Retina (tissue), 1 donor: ENCODE results near the gene ZNF524.

Source experiments
- DNase-seq: peaks from one replicate; pipeline ENCODE4 v3.0.0-alpha.2; 2016

ZNF524 gene

DNA sequence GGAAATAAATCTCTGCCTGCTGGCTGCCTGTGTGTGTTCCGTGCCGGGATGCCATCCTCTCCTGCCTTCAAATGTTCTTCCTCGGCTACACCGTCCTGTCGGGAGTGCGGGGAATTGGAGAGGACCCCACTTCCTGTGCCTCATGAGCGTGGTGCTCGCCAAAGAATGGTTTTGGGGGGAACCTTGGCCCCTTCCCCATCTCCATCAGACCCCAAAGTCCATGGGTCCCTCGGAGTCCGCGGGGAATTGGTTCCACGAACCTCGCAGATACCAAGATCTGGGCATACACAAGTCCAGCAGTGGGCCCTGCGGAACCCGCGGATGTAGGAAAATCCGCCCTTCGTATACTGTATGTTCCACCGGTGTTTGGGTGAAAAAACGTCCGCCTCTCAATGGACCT lies 3.0 kb downstream of the ZNF524 start:
- DNase-seq = no peak

GRCh38 chr19:55603581-55604292 lies 3.6 kb downstream of the ZNF524 start:
- DNase-seq = no peak

GRCh38 chr19:55605207-55605636 lies 5.1 kb downstream of the ZNF524 start:
- DNase-seq = peak; percentile 96

- DNase-seq = peak; percentile 78
These were observed 5.8 kb downstream of the ZNF524 start, which contains the start of gene ZNF865 for GRCh38 chr19:55605637-55606470. Gene ZNF865 (plus strand): TSS chr19:55605647. CDS start chr19:55613619, 7,972 bp downstream.

GRCh38 chr19:55606471-55606787 lies 6.3 kb downstream of the ZNF524 start:
- no peak for DNase-seq

GRCh38 chr19:55606817-55607216 lies 6.7 kb downstream of the ZNF524 start:
- DNase-seq = no peak

GRCh38 chr19:55609326-55609725 lies 9.2 kb downstream of the ZNF524 start:
- DNase-seq = no peak

- no peak for DNase-seq
These were observed 11.4 kb downstream of the ZNF524 start for GRCh38 chr19:55611300-55611982.

- DNase-seq = no peak
These were observed 12.0 kb downstream of the ZNF524 start for GRCh38 chr19:55611983-55612645.

GRCh38 chr19:55613396-55613795 lies 13.3 kb downstream of the ZNF524 start:
- no peak for DNase-seq

- DNase-seq = no peak
These were observed 14.0 kb downstream of the ZNF524 start for GRCh38 chr19:55613930-55614710.

DNA sequence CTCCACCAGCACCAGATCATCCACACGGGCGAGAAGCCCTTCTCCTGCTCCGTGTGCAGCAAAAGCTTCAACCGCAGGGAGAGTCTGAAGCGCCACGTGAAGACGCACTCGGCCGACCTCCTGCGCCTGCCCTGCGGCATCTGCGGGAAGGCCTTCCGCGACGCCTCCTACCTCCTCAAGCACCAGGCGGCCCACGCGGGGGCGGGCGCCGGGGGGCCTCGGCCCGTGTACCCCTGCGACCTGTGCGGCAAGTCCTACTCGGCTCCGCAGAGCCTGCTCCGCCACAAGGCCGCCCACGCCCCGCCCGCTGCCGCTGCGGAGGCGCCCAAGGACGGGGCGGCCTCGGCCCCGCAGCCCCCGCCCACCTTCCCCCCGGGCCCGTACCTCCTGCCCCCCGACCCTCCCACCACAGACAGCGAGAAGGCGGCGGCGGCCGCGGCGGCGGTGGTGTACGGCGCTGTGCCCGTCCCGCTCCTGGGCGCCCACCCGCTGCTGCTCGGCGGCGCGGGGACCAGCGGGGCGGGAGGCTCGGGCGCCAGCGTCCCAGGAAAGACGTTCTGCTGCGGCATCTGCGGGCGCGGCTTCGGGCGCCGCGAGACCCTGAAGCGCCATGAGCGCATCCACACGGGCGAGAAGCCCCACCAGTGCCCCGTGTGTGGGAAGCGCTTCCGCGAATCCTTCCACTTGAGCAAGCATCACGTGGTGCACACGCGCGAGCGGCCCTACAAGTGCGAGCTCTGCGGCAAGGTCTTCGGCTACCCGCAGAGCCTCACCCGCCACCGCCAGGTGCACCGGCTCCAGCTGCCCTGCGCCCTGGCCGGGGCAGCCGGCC lies 14.8 kb downstream of the ZNF524 start:
- no peak for DNase-seq

DNA sequence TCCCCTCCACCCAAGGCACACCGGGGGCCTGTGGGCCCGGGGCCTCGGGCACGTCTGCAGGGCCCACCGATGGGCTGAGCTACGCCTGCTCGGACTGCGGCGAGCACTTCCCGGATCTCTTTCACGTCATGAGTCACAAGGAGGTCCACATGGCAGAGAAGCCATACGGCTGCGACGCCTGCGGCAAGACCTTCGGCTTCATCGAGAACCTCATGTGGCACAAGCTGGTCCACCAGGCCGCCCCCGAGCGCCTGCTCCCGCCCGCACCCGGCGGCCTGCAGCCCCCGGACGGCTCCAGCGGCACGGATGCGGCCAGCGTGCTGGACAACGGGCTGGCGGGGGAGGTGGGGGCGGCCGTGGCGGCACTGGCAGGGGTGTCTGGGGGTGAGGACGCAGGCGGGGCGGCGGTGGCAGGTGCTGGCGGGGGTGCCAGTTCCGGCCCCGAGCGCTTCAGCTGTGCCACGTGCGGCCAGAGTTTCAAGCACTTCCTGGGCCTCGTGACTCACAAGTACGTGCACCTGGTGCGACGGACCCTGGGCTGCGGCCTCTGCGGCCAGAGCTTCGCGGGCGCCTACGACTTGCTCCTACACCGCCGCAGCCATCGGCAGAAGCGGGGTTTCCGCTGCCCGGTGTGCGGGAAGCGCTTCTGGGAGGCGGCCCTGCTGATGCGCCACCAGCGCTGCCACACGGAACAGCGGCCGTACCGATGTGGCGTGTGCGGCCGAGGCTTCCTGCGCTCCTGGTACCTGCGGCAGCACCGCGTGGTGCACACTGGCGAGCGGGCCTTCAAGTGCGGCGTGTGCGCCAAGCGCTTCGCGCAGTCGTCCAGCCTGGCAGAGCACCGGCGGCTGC lies 15.7 kb downstream of the ZNF524 start:
- no peak for DNase-seq

DNA sequence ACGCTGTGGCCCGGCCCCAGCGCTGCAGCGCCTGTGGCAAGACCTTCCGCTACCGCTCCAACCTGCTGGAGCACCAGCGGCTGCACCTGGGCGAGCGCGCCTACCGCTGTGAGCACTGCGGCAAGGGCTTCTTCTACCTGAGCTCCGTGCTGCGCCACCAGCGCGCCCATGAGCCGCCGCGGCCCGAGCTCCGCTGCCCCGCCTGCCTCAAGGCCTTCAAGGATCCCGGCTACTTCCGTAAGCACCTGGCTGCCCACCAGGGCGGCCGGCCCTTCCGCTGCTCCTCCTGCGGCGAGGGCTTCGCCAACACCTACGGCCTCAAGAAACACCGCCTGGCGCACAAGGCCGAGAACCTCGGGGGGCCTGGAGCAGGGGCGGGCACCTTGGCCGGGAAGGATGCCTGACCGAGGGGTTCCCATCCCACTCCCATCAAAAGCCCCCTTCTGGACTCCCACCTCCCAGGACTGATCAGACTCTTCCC lies 16.3 kb downstream of the ZNF524 start:
- no peak for DNase-seq

DNA sequence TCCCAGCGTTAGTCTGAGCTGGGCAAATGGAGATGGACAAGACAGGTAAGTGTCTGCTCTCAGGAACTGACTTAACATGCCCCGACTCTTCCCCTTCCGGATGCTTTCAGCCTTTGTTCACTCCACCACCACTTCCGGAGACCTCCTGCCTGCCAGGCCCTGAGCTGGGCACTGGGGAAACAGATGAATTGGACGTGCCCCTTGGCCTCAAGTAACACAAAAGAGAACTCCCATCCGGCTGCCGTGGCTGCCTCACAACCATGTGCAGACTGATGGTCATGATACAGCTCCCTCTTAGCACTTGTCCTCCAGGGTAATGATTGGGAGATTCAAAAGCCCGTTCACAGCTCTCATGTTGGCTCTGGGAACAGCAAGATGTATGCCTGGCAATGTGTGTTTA lies 17.3 kb downstream of the ZNF524 start:
- DNase-seq = no peak

GRCh38 chr19:55618426-55618825 lies 18.3 kb downstream of the ZNF524 start:
- no peak for DNase-seq

GRCh38 chr19:55619286-55619685 lies 19.2 kb downstream of the ZNF524 start:
- no peak for DNase-seq

DNA sequence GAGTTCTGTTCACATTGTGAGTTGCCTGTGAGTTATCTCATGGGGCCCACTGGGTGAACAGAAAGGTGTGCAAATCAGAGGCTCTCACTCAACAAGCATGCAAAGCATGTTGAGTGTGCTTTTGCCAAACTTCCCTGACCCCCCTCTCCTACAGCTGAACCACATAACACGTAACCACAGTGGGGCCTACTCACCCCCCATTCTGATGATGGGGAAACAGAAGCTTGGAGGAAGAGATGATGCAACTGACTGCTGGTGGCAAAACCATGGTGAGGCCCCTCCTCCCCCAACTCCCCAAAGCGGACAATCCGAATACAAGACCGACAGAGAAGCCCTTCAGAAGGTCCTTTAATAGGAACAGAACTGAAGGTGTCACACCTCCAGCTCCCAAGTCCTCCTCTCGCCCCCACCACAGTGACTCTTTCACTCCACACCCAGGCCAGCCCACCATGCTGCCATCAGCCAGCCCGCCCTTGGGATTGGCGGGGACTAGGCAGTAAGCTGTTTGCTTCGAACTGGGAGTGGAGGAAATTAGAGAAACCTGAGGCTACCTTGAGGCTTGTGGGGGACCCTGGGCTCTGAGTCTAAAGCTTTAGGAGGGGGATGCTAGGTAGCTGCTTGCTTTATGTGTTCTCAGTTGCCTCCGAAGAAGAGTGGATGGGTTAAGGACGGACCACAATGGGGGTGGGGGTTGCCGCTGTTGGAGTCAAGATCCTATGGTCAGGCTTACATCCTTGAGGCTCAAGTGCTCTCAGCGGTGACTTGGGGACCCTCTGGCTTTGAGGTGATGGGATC lies 20.5 kb downstream of the ZNF524 start:
- DNase-seq = no peak

- no peak for DNase-seq
These were observed 21.2 kb downstream of the ZNF524 start for GRCh38 chr19:55621205-55621672.
